GM19025 (cell line): ENCODE data around the gene PRKCE.

ENCODE experiments used
- ATAC-seq: cut with Tn5 transposase; IDR thresholded peaks from one replicate; pipeline ENCODE4 v1.9.1; 2021; ENCODE audit warnings: mild to moderate bottlenecking, low read depth, moderate library complexity; ENCODE audit not compliant: unreplicated experiment

The PRKCE gene

GRCh38 chr2:45721150-45721549 lies 69.7 kb downstream of the PRKCE start:
- ATAC-seq, result no peak

- ATAC-seq, result no peak
These were observed 71.0 kb downstream of the PRKCE start for GRCh38 chr2:45722477-45722876.

- ATAC-seq, result no peak
These were observed 72.4 kb downstream of the PRKCE start for GRCh38 chr2:45723857-45724256.

GRCh38 chr2:45724335-45724734 lies 72.9 kb downstream of the PRKCE start:
- ATAC-seq, result no peak

GRCh38 chr2:45725731-45726130 lies 74.3 kb downstream of the PRKCE start:
- ATAC-seq, result no peak

DNA sequence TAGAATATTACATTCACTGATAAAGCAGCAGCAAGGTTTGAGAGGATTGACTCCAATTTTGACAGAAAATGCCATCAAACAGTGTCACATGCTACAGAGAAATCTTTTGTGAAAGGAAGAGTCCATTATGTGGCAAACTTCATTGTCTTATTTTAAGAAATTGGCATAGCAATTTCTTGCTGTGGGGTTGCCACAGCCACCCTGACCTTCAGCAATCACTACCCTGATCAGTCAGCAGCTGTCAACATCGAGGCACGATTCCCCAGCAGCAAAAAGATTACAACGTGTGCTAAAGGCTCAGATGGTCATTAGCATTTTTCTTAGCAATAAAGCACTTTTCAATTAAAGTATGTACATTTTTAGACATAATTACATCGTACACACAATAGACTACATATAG lies 74.7 kb downstream of the PRKCE start:
- no peak for ATAC-seq

DNA sequence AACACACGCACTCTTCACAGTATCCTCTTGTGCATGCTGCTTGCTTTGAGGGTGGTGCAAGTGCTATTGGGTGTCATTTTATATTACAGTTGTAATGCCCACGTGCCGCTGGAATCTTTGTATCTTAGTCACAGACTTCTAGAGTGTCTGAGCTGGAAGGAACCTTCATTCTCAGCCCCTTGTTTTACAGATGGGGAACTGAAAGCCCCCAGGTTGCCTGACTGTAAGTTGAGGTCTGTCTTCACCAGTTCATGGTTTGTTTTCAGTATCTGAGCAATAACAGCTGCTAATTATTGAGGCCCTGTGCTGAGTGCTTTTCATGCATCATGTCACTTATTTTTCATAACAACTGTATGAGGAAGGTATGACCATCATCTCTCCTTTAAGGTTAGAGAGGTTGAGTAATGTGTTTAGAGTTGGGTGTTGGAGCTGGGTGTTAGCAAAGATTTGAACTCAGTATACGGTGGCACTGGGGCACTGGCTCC lies 77.0 kb downstream of the PRKCE start:
- ATAC-seq, result peak; percentile 84

GRCh38 chr2:45729753-45730512 lies 78.5 kb downstream of the PRKCE start:
- ATAC-seq, result peak; percentile 35

DNA sequence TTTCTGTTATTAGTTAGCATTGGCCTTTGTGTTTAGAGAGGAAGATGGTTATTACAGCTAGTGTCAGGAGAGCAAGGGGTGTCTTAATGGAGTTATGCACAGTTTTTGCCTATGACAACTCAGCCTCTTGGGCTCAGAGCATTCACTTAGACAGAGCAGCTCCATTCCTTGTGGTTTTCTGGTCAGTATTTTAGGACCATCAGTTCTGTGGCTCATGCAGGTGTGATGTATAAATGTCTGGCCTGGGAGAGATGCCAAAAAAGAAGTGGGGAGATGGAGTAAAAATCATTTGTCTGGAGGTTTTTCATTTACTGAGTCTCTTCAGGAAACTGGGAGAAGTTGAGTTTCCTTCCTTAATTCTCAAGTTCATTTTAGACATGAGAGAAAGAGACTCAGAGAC lies 79.7 kb downstream of the PRKCE start:
- ATAC-seq, result no peak

- no peak for ATAC-seq
These were observed 81.0 kb downstream of the PRKCE start for GRCh38 chr2:45732436-45732835.

DNA sequence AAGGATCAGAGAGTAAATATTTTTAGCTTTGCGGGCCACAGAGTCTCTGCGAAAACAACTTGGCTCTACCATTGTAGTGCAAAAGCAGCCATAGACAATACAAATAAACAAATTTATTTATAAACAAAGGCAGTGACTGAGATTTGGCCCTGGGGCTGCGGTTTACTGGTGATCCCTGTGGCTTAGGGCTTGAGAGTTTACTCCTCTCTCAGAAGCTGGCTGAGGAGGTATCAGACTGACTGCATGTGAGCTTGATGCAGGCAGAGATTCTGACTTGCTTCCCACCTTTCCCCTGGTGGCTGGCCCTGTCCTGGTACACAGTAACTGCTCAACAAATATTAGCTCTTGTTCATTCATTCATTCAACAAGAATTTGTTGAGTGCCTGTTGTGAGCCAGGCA lies 81.5 kb downstream of the PRKCE start:
- ATAC-seq, result no peak

DNA sequence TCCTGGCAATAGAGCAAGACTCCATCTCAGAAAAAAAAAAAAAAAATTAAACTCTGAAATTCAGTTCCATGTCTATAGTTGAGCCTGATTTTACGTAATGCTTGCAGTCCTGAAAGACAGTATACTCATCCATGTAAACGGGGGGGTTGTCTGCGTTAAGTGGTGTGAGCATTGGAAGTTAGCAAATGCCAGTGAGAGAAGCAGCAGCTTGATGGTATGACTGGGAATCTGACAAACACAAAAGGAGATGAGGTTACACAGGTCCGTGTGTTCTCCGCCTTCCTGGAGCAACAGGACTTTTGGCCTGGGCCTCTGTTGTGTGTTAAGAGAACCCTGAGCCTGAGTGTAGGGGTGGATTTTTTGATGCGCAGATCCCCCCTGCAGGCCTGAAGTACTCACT lies 82.9 kb downstream of the PRKCE start:
- ATAC-seq, result no peak

DNA sequence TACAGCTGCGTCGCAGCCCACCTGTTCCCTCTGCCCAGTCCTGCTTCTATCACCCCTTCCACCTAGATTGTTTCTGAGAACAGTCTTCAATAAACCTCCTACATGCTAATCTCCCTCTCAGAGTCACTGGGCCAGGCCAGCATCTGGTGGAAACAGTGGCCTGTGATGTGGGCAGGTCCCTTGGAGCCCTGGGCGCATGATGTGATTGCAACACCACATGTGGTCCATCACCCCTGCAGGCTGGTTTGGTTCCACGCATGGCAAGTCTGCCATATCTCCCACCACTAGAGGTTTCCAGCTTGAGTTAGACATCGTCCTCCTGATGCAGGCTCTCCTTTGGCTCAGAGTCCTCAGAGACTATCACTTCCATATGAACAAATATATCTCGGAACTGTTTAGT lies 83.5 kb downstream of the PRKCE start:
- ATAC-seq, result no peak

DNA sequence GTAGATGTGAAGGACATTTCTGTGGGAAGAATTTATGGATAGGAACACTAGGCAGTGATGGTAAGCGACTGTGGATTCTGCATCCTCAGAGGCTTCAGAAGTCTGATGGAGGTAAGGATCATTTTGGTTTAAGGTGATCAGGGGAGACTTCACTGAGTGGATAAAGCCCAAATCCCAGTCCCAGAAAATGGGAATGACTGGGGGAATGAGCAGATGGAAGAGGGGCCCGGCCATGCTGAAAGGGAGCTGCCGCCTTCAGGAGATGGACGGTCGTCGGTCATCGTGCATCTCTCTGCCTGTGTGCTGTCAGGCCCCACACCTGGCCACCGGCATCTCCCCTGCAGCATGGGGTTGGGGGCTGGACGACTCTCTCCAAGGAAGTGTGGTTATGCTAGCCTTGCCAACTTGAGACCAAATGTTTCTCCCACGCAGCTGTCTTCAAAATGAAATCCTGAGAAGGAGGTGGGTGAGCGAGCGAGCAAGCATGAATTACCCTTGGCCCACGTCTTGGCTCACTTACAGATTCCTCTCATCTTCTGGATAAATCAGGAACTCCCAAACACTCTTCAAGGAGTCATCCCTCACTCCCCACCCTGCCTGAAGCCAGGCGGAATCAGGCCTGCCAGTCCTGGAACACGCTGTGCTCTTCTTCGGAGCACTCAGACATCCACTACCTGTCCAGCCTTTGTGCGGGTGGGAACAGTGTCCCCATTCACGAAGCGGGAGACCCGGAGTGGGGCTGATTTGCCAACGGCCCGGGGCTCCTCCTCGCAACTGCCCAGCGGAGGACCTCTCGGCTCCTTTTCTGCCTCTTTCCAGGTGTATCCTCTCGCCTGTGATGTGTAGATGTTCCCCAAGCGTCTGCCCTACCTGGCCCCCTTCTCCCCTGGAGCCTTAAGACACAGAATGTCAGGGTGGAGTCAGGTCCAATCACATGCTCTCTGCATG lies 85.6 kb downstream of the PRKCE start:
- ATAC-seq, result no peak

- ATAC-seq, result no peak
These were observed 88.5 kb downstream of the PRKCE start for GRCh38 chr2:45739796-45740485.

GRCh38 chr2:45741161-45741850 lies 89.8 kb downstream of the PRKCE start:
- ATAC-seq, result no peak

DNA sequence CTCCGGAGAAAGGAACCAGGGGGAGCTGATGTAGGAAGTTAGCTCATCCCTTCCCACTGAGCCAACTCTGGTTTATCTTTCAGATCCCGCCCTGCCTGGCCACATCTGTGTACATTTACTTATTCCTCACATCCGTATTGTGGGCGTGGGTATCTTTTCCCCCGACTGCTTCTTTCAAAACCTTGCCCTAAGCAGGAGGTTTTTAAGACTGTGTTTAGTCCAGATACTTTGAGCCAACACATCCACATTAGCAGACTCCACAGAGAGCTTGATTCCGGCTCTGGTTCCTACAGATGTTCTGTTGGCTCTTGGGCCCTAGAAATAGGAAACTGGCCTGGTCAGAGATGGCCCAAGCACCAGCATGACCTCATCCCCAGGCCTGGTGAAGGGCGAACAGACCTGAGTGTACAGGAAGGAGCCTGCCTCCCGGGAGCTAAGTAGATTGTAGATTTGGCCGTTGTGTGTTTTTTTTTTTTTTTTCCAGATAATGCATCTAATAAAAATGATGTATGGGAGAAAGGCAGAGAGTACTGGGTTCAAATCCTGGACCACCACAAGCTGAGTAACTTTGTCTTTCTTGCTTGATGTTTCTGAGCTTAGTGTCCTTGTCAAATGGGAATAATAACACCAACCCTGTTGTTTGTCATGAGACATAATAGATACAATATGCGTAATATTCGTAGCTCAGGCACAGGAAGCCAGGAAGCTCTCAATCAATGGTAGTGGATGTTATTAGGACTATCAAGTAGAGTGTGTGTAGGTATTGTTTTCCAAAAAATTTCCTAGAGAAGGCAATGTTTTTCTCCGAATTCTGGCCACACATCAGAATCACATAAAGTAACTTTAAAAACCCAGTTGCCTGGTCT lies 92.3 kb downstream of the PRKCE start:
- no peak for ATAC-seq

GRCh38 chr2:45745231-45745630 lies 93.8 kb downstream of the PRKCE start:
- no peak for ATAC-seq

- no peak for ATAC-seq
These were observed 95.4 kb downstream of the PRKCE start for GRCh38 chr2:45746888-45747287.
